Measurements from ENCODE around the gene FTSJ3. TPM values are rescaled to one million over a fixed set of nuclear protein-coding genes. Genes with fewer than 3 reads are reported as not detected.

FTSJ3 gene
- total RNA-seq, 2 experiments from 2014 or later = 58.3 to 60.9 TPM

GRCh38 chr17:63819131-63819530 lies 8.3 kb downstream of the FTSJ3 start:
- TF ChIP-seq CTCF (IDR thresholded peaks at IDR 0.05) = no peak
- no peak for DNase-seq
- ChIA-PET POLR2A (interaction anchor here (1.4 to 7.9 kb wide), 4 partner anchors 9 to 121 kb away, joined by 3 to 66 read pairs (median 14); partner anchors contain the start of gene FTSJ3), CTCF (interaction anchor here (1.0 to 2.2 kb wide), 2 partner anchors 10 to 35 kb away, joined by 3 to 6 read pairs; no protein-coding TSS in a partner anchor)
- Mint-ChIP-seq H3K36me3 (ENCODE audit: low read depth) (peaks cover 84% of the 10 kb centered on the region), H3K4me3 (no peak overlapping the region), H3K27ac (peak overlapping the region; percentile 87), H3K9me3 (no peaks in the 10 kb centered on the region), H3K27me3 (no peaks in the 10 kb centered on the region), H3K4me1 (ENCODE audit: low read depth) (peaks cover 25% of the 10 kb centered on the region)
- ATAC-seq = no peak
- intact Hi-C loops (cut with micrococcal nuclease) = no loop called here

- Mint-ChIP-seq H3K4me1 (ENCODE audit: low read depth) (peaks cover 15% of the 10 kb centered on the region), H3K36me3 (ENCODE audit: low read depth) (peaks cover 83% of the 10 kb centered on the region), H3K27me3 (no peaks in the 10 kb centered on the region), H3K9me3 (no peaks in the 10 kb centered on the region), H3K4me3 (no peak overlapping the region), H3K27ac (peak overlapping the region; percentile 8)
- ChIA-PET POLR2A (interaction anchor here (0.8 to 7.9 kb wide), 9 partner anchors 8 to 120 kb away, joined by 3 to 66 read pairs (median 5); partner anchors contain the start of genes FTSJ3 and PSMC5), CTCF (interaction anchor here (0.9 to 2.5 kb wide), 6 partner anchors 11 to 120 kb away, joined by 3 to 6 read pairs (median 4); no protein-coding TSS in a partner anchor)
- intact Hi-C loops (cut with micrococcal nuclease) = no loop called here
- DNase-seq (no peak), ATAC-seq (no peak)
- no peak for TF ChIP-seq CTCF (IDR thresholded peaks at IDR 0.05)
These were observed 9.6 kb downstream of the FTSJ3 start for GRCh38 chr17:63817736-63818385.

- intact Hi-C loops (cut with micrococcal nuclease) = no loop called here
- CTCF ChIA-PET = interaction anchor here (0.7 to 2.5 kb wide), 4 partner anchors 12 to 134 kb away, joined by 3 to 6 read pairs (median 3); no protein-coding TSS in a partner anchor
- Mint-ChIP-seq H3K4me3 (no peak overlapping the region), H3K27ac (peak overlapping the region; percentile 11), H3K36me3 (ENCODE audit: low read depth) (peaks cover 81% of the 10 kb centered on the region), H3K4me1 (ENCODE audit: low read depth) (peaks cover 6% of the 10 kb centered on the region), H3K27me3 (no peaks in the 10 kb centered on the region), H3K9me3 (no peaks in the 10 kb centered on the region)
- no peak for DNase-seq
- TF ChIP-seq CTCF (IDR thresholded peaks at IDR 0.05) = no peak
- no peak for ATAC-seq
- POLR2A ChIA-PET = interaction anchor here (0.8 to 1.5 kb wide), 4 partner anchors 10 to 42 kb away, joined by 3 to 7 read pairs (median 4); partner anchors contain the start of gene PSMC5
These were observed 10.8 kb downstream of the FTSJ3 start for GRCh38 chr17:63816669-63817068.

GRCh38 chr17:63816123-63816522 lies 11.3 kb downstream of the FTSJ3 start:
- TF ChIP-seq CTCF (IDR thresholded peaks at IDR 0.05) = no peak
- no peak for ATAC-seq
- Mint-ChIP-seq H3K9me3 (no peaks in the 10 kb centered on the region), H3K27ac (no peak overlapping the region), H3K4me3 (no peak overlapping the region), H3K27me3 (no peaks in the 10 kb centered on the region), H3K4me1 (ENCODE audit: low read depth) (peaks cover 5% of the 10 kb centered on the region), H3K36me3 (ENCODE audit: low read depth) (peaks cover 81% of the 10 kb centered on the region)
- no peak for DNase-seq
- intact Hi-C loops (cut with micrococcal nuclease) = no loop called here
- POLR2A ChIA-PET = interaction anchor here (0.9 to 1.5 kb wide), 2 partner anchors 10 to 15 kb away, joined by 4 to 7 read pairs; partner anchors contain the start of gene PSMC5
- CTCF ChIA-PET = interaction anchor here (1.1 to 2.5 kb wide), 3 partner anchors 12 to 134 kb away, joined by 3 to 6 read pairs (median 3); no protein-coding TSS in a partner anchor

- Mint-ChIP-seq H3K9me3 (no peaks in the 10 kb centered on the region), H3K4me1 (ENCODE audit: low read depth) (peaks cover 15% of the 10 kb centered on the region), H3K27me3 (no peaks in the 10 kb centered on the region), H3K27ac (no peak overlapping the region), H3K4me3 (no peak overlapping the region), H3K36me3 (ENCODE audit: low read depth) (peaks cover 69% of the 10 kb centered on the region)
- TF ChIP-seq CTCF (IDR thresholded peaks at IDR 0.05) = no peak
- POLR2A ChIA-PET = interaction anchor here (1.2 to 3.7 kb wide), 5 partner anchors 10 to 37 kb away, joined by 3 to 21 read pairs (median 9); partner anchors contain the start of genes CCDC47 and DDX42
- CTCF ChIA-PET = interaction anchor here (0.6 kb wide), 1 partner anchor 74 kb away, joined by 3 read pairs; no protein-coding TSS in a partner anchor
- intact Hi-C loops (cut with micrococcal nuclease) = no loop called here
- DNase-seq (no peak), ATAC-seq (no peak)
These were observed 17.5 kb downstream of the FTSJ3 start for GRCh38 chr17:63809970-63810369.
